Activated T-cell treated with anti-CD3 and anti-CD28 coated beads, Interleukin-2, amount 50 U/mL, for 72 hours (primary cell): ENCODE results near the gene KPNA1. TPM values are rescaled to one million over a fixed set of nuclear protein-coding genes. Genes with fewer than 3 reads are reported as not detected.
A peak's percentile ranks its signal among the peaks of the same experiment; 100 is the strongest.

ENCODE experiments used
- ATAC-seq, 2 donors: fragments of 150-1000 bp; cut with Tn5 transposase; replicated peaks in 1 of 2; 2 replicates each; pipeline ENCODE4 v1.10.0; 2021; ENCODE audit warnings: moderate library complexity in 2 of 2, mild to moderate bottlenecking in 1 of 2
- DNase-seq, 2 donors: peaks; one replicate each; pipeline ENCODE4 v3.0.0; 2021 to 2022; ENCODE audit warnings: mixed read lengths in 1 of 2
- H3K27ac Mint-ChIP-seq: one replicate; pipeline ENCODE4 v1.8.0; 2022; ENCODE audit warnings: mild to moderate bottlenecking, moderate library complexity, mixed read lengths
- H3K27me3 Mint-ChIP-seq: one replicate; pipeline ENCODE4 v1.8.0; 2022; ENCODE audit warnings: low read depth, mixed read lengths
- H3K36me3 Mint-ChIP-seq, 2 donors: one replicate each; pipeline ENCODE4 v1.8.0; 2022; ENCODE audit warnings: mixed read lengths in 2 of 2, mild to moderate bottlenecking in 1 of 2; ENCODE audit not compliant: insufficient read depth in 2 of 2
- H3K4me1 Mint-ChIP-seq: one replicate; pipeline ENCODE4 v1.8.0; 2022; ENCODE audit warnings: low read depth, mixed read lengths
- H3K4me3 Mint-ChIP-seq, 2 donors: one replicate each; pipeline ENCODE4 v1.8.0; 2022; ENCODE audit warnings: mild to moderate bottlenecking in 2 of 2, mixed read lengths in 2 of 2, moderate library complexity in 2 of 2
- H3K9me3 Mint-ChIP-seq, 2 donors: one replicate each; pipeline ENCODE4 v1.8.0; 2022; ENCODE audit warnings: mixed read lengths in 2 of 2
- total RNA-seq, 2 donors: library from RNA; stranded (reverse); gene quantifications; one replicate each; pipeline ENCODE4 v1.2.3, GENCODE V29; 2022

KPNA1 gene
- 10 to 100 TPM; 54.3 to 69.9 TPM for total RNA-seq

DNA sequence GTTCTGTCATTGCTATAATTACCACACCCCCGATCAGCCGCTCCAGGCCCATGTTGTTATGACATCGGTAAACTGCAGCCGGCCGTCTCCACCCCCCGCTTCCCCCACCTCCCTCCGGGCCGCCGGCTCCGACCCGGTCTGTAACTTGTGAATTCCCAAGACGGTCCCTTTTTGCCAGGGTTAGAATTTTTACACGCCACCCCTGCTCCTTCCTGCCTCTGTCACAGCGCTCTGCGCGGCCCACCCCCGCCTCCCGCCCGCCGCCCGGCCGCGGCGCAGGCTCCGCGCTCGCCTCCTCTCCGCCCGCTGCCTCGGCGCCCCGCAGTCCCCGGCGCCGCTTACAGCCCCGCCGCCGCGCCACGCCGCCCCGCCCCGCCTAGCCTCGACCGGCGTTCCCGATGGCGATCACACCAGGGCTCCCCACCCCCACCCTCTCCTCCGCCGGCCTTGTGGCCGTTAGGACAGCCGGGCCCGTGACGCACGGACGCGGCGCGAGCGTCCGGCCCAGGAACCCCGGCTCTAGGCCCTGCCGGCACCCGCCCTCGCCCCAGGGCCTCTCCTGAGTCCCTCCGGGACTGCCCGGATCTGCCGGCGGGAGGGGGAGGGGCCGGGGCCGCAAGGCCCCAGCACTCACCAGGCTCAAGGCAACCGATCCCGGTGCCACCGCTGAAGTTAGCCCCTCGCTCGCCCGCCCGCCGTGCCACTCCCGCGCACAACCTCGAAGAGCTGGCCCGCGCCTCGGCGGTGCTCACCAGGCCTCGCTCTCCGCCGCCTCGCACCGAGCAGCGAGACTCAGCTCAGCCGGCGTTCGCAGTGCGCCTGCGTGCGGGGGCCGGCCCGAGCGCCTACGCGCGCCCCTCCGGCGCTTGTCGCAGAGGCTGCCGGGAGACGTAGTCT lies at the start of gene KPNA1:
KPNA1 (minus strand) TSS at position 817 of the 897 bp plus-strand sequence. CDS start 18,374 bp downstream, outside the sequence.
- peak; percentile 89 to 91 for ATAC-seq
- peaks cover 2 to 3% of the 10 kb centered on the region in 2 donors for H3K9me3 Mint-ChIP-seq

DNA sequence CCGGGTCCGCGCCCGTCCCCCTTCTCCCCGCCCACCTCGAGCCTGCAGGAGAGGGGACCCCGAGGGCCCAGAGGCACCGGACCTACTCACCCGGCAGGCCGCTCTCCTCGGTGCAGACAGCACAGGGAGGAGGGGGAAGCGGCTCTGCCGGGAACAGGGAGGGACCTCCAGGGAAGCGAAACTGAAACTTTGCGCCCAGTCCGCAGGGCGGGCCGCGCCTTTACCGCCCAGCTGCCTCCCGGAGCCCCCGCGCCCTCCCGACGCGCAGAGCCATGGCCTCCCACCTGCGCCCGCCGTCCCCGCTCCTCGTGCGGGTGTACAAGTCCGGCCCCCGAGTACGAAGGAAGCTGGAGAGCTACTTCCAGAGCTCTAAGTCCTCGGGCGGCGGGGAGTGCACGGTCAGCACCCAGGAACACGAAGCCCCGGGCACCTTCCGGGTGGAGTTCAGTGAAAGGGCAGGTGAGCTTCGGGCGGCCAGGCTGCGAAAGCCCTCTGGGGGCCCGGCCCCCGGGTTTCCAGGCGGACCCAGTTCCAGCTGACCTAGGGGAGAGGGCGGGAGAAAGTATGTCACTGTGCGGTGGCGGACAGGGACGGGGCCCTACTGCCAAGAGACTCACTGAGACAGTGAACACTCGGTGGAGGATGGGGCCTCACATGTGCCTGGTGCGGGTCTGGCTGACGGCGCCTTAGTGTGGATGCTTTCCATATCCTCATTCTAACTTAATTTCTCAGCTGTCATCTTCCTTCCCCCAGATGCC lies 49.6 kb upstream of the KPNA1 start, which contains the start of the genes DTX3L and PARP9:
DTX3L (plus strand) TSS at position 184 of the 758 bp plus-strand sequence; CDS start at position 273, 89 bp downstream.
PARP9 (minus strand) TSS at position 146 of the 758 bp plus-strand sequence. CDS start 4,680 bp downstream, outside the sequence.
- peaks cover 10 to 27% of the 10 kb centered on the region in 2 donors for H3K36me3 Mint-ChIP-seq
- ATAC-seq, result peak; percentile 90 to 92
- peak within 1 kb of the TSS; percentile 97 for H3K27ac Mint-ChIP-seq
- no peaks in the 10 kb centered on the region for H3K9me3 Mint-ChIP-seq
- DNase-seq, result peak; percentile 84
- H3K27me3 Mint-ChIP-seq, result no peaks in the 10 kb centered on the region
- peaks cover 82% of the 10 kb centered on the region for H3K4me1 Mint-ChIP-seq
- peak within 1 kb of the TSS; percentile 88 to 98 for H3K4me3 Mint-ChIP-seq

More for the DNA sequence above, at the start of gene KPNA1:
- Mint-ChIP-seq H3K4me1 (peaks cover 54% of the 10 kb centered on the region), H3K27ac (peak within 1 kb of the TSS; percentile 87), H3K27me3 (peaks cover 5% of the 10 kb centered on the region), H3K36me3 (peaks cover 7% of the 10 kb centered on the region in 2 donors), H3K4me3 (peak within 1 kb of the TSS; percentile 90 to 94)
- peak; percentile 91 to 93 for DNase-seq

DNA sequence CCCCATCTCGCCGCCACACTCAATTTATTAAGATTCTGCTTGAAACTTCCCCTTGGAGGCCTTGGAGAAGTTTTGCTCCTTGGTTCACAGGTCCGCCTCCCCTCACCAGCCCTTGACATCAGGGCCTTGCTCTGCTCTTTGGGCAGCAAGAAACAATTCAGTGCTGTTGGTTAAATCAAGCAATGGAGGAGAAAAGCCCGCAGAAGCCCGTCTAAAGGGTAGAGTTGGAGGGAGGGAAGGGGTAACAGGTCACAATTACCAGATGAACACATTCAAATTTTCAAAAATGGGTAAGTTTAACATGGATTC lies 48.9 kb upstream of the KPNA1 start:
- no peak for ATAC-seq
- Mint-ChIP-seq H3K4me1 (peaks cover 76% of the 10 kb centered on the region), H3K9me3 (no peaks in the 10 kb centered on the region), H3K4me3 (peak overlapping the region; percentile 88 to 98), H3K27me3 (no peaks in the 10 kb centered on the region), H3K27ac (peak overlapping the region; percentile 94), H3K36me3 (peaks cover 10 to 28% of the 10 kb centered on the region in 2 donors)
- peak; percentile 10 to 14 for DNase-seq

GRCh38 chr3:122562923-122563716 lies 48.4 kb upstream of the KPNA1 start:
- ATAC-seq (no peak), DNase-seq (peak in 1 of 2 donors; percentile 18)
- peaks cover 8 to 27% of the 10 kb centered on the region in 2 donors for H3K36me3 Mint-ChIP-seq
- no peaks in the 10 kb centered on the region for H3K9me3 Mint-ChIP-seq
- no peaks in the 10 kb centered on the region for H3K27me3 Mint-ChIP-seq
- H3K4me1 Mint-ChIP-seq, result peaks cover 70% of the 10 kb centered on the region
- H3K4me3 Mint-ChIP-seq, result peak overlapping the region; percentile 88 to 98
- H3K27ac Mint-ChIP-seq, result peak overlapping the region; percentile 94

DNA sequence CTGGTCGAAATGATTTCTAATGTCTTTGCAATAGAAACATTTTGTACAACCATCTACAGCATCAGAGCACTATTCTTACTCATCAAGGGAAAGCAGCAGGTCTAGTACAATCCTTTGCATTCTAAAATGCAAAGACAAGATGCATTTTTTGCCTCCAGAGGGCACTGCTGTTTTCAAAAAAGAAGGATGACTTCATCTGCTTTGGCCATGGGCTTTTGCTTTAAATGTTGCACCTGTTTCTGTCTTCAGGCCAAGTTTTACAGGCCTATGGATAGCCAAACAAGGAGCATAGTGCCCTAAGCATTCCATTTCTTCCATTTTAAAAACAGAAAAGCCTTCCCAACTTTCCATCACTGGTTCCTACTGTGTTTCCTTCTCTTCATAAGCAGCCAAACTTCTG lies 45.9 kb upstream of the KPNA1 start:
- Mint-ChIP-seq H3K27ac (peak overlapping the region; percentile 15), H3K4me3 (peak overlapping the region in 1 of 2 donors; percentile 34), H3K36me3 (peaks cover 3 to 23% of the 10 kb centered on the region in 2 donors), H3K4me1 (peaks cover 46% of the 10 kb centered on the region), H3K27me3 (no peaks in the 10 kb centered on the region), H3K9me3 (no peaks in the 10 kb centered on the region)
- peak; percentile 14 to 20 for ATAC-seq
- DNase-seq, result peak; percentile 58 to 66

- Mint-ChIP-seq H3K9me3 (no peaks in the 10 kb centered on the region), H3K27me3 (no peaks in the 10 kb centered on the region), H3K4me3 (no peak overlapping the region), H3K27ac (no peak overlapping the region), H3K4me1 (peaks cover 38% of the 10 kb centered on the region), H3K36me3 (peaks cover 4 to 27% of the 10 kb centered on the region in 2 donors)
- no peak for DNase-seq
- no peak for ATAC-seq
Measured at GRCh38 chr3:122559906-122560305, 45.2 kb upstream of the KPNA1 start.

GRCh38 chr3:122558605-122559004 lies 43.9 kb upstream of the KPNA1 start:
- Mint-ChIP-seq H3K9me3 (no peaks in the 10 kb centered on the region), H3K27me3 (no peaks in the 10 kb centered on the region), H3K27ac (no peak overlapping the region), H3K4me3 (no peak overlapping the region), H3K36me3 (peaks cover 5 to 30% of the 10 kb centered on the region in 2 donors), H3K4me1 (peaks cover 33% of the 10 kb centered on the region)
- DNase-seq (no peak), ATAC-seq (no peak)

DNA sequence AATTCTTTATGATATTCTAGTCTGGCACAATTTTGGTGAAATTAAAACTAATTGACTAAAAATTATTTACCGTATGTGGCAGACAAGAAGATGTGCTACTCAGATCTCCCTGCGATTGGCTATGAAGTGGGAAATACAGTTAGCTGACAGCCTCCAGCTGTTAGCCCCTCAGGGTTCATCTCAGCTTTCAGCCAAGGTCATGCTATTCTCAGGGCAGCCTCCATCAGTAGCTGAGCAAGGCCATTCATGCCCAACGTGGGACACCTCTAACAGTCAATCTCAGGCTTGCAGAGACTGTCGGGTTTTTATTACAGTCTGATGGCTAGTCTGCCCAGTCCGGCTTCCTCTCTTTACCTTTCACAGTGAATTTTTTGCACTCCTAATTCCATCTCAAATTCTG lies 42.6 kb upstream of the KPNA1 start:
- no peak for DNase-seq
- Mint-ChIP-seq H3K36me3 (peaks cover 9 to 35% of the 10 kb centered on the region in 2 donors), H3K9me3 (no peaks in the 10 kb centered on the region), H3K4me1 (peaks cover 21% of the 10 kb centered on the region), H3K4me3 (no peak overlapping the region), H3K27ac (no peak overlapping the region), H3K27me3 (no peaks in the 10 kb centered on the region)
- no peak for ATAC-seq

DNA sequence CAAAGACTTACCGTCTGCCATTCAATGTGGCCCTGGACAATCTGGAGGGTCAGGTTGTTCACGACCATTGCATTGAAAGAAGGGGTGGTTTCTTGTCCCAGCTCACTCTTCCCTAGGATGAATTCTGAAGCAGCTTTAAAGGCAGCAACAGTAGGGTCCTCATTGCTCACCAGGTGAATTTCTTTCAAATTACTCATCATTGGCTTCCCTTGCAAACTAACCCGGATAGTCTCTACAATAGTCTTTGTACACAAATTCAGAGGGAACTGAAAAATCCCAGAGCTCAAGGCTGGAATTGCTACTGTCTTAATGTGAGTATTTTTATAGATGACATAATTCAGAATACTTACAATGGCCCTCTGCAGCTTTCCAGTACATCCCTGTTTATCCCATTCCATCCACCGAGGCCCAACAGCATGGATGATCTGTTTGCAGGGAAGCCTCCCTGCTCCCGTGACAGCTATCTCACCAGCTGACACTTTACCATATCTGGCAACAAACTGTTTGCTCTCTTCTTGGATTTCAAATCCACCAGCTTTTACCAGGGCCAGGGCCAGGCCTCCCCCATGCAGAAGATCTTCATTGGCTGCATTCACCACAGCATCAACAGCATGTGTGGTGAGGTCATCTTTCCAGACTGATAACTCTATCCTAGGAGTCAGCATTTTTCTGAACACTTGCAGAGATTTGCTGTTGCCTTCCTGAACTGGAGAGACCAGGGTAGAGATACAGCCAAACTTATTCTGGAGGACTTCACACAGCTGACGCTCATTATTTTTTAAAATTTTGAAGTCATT lies 40.7 kb upstream of the KPNA1 start:
- no peak for DNase-seq
- no peak for ATAC-seq
- Mint-ChIP-seq H3K27me3 (no peaks in the 10 kb centered on the region), H3K4me1 (peaks cover 2% of the 10 kb centered on the region), H3K9me3 (no peaks in the 10 kb centered on the region), H3K36me3 (peaks cover 13 to 40% of the 10 kb centered on the region in 2 donors), H3K4me3 (no peak overlapping the region), H3K27ac (no peak overlapping the region)

DNA sequence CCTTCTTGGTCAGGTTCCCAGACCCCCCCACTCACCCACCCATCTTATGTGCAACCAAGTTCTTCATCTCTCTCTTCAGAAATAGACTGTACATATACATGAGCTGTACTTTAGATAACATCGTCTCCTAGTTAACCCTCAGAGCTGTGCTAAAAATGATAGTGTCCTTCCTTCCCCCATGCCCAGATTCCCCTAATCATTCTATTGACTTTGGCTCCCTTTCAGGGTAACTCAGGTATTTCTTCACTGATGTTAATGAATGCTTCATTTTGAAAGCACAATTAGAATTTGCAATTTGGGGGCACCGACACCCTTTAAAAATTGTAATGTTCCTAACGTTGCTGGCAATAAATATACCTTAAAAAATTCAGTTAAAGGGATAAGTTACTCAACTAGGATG lies 38.4 kb upstream of the KPNA1 start:
- Mint-ChIP-seq H3K27ac (no peak overlapping the region), H3K27me3 (no peaks in the 10 kb centered on the region), H3K4me1 (no peaks in the 10 kb centered on the region), H3K4me3 (no peak overlapping the region), H3K9me3 (no peaks in the 10 kb centered on the region), H3K36me3 (peaks cover 13 to 39% of the 10 kb centered on the region in 2 donors)
- ATAC-seq (no peak), DNase-seq (no peak)

- Mint-ChIP-seq H3K27me3 (no peaks in the 10 kb centered on the region), H3K27ac (no peak overlapping the region), H3K36me3 (peaks cover 16 to 31% of the 10 kb centered on the region in 2 donors), H3K9me3 (no peaks in the 10 kb centered on the region), H3K4me3 (no peak overlapping the region), H3K4me1 (no peaks in the 10 kb centered on the region)
- DNase-seq (no peak), ATAC-seq (no peak)
Measured at GRCh38 chr3:122548619-122549018, 33.9 kb upstream of the KPNA1 start.

DNA sequence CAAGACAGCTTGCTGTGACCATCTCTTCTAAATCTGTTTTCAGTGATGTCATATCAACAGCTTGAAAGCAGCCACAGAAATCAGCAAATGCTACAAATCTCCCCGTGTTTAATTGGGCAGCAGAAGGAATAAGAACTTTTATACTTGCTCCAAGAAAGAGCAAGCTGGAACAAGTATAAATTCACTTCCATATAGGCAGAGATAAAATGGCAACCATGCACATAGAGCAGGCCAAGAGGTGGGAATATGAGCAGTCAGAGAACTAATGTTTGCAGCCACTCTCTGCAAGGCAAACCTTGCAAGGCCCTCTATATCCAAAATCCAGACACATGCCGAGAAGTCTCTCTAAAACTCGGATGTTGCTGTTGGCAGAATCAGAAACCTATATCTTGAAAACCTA lies 33.3 kb upstream of the KPNA1 start:
- no peaks in the 10 kb centered on the region for H3K27me3 Mint-ChIP-seq
- no peak overlapping the region for H3K4me3 Mint-ChIP-seq
- peaks cover 14 to 29% of the 10 kb centered on the region in 2 donors for H3K36me3 Mint-ChIP-seq
- H3K9me3 Mint-ChIP-seq, result no peaks in the 10 kb centered on the region
- no peak overlapping the region for H3K27ac Mint-ChIP-seq
- no peak for ATAC-seq
- no peaks in the 10 kb centered on the region for H3K4me1 Mint-ChIP-seq
- no peak for DNase-seq
